GM20431 (cell line): ENCODE measurements around the gene ZBTB5.
"Not testable (repeated sequence)": the region's sequence is repeated elsewhere in the genome, so short reads cannot be mapped to it uniquely, and the experiment has no call there.

Experiments
- in situ Hi-C: fragments of 300-500 bp; cut with MseI, MboI; formaldehyde crosslinking; loops from one replicate; pipeline ENCODE4 v1.15.0; 2020; ENCODE audit warnings: low sequenced_read_pairs; ENCODE audit not compliant: unreplicated experiment

The ZBTB5 gene

DNA sequence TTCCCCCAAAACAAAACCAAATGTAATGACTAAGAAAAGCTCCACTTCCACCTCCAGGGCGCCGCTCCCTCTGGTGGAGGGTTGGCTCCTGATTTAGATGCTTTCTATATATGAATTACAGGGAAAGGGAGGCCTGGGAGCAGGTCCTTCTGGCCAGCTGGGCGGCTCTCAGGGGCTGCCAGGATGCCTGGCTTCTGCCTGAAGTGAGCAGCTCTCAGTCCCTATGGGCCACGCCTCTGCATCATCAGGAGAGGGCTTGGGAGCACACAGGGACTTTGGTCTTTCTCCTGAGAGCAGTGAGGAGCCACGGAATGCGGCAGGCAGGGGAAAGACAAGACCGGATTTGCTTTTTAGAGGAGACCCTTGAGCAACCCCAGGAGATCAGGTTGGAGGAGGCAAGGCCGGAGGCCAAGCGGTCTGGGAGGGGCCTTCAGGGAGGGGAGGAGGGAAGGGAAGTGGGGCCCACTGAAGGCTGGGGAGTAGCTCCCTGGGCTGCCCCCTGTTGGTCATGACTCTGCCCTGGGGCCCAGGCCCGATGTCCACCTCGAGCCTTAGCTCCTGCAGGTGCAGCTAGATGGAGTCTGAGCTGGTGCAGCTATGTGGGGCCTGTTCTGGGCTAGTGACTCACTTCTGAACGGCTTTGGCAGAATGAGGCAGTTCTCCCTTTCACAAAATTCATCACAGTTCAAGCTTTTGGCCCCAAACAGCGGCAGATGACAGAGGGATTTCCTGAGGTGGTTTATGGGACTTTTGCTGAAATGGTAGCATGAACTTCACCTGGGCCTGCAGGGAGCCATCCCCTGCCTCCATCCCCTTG is 54.1 kb downstream of the ZBTB5 start:
- in situ Hi-C loops, result no loop called here

GRCh38 chr9:37410354-37410861 is 54.8 kb downstream of the ZBTB5 start:
- in situ Hi-C loops, result no loop called here

- in situ Hi-C loops, result no loop called here
Measured at GRCh38 chr9:37408933-37409710, 56.1 kb downstream of the ZBTB5 start.

DNA sequence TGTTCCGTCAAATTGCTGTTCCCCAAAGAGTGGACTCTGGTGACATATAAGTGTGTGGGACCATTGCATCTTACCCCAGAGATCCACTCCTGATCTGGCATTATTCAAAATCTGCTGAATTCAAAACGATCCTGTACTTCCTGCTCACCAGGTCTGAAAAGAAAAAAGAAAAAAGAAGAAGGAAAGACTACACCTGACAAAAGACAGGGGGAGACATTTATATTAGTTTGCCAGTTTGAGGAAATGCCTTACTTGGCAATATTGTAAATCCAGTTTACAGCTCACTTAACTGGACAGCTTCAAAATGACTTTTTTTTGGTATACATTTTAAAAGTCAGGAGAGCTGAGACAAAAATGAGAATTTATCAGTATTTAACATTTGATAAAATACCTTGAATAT is 57.8 kb downstream of the ZBTB5 start:
- in situ Hi-C loops, result no loop called here

DNA sequence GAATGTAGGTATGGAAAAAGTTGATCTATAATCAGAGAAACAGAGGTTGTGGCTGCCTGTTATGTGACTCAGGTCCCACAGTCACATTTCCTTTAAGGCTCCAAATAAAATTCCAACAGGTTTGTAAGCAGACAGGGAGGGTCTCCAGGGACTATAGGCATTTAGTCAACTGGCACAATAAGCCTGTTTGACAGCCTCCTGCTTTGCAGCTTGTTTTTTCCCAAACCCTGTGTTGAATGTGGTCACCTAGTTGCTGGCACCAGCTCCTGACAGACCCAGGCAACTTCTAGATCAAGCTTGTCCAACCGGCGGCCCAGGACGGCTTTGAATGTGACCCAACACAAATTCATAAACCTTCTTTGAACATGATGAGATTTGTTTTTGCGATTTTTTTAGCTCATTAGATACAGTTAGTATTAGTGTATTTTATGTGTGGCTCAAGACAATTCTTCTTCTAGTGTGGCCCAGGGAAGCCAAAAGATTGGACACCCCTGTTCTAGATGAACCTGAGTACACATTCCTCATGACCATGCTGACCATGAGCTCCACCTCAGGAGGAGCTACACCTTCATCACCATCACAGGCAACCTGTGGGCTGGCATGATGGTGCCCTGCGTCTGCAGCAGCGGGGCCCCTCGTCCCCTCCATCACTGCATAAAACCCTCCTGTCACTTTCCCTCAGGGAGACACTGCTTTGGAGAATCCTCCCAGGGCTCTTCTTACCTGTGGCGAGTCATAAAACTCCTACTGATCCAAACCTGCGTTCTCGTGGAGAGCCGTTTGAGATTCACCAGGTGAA is 58.4 kb downstream of the ZBTB5 start:
- in situ Hi-C loops, result no loop called here

- in situ Hi-C loops, result no loop called here
Measured at GRCh38 chr9:37405764-37406380, 59.4 kb downstream of the ZBTB5 start.

DNA sequence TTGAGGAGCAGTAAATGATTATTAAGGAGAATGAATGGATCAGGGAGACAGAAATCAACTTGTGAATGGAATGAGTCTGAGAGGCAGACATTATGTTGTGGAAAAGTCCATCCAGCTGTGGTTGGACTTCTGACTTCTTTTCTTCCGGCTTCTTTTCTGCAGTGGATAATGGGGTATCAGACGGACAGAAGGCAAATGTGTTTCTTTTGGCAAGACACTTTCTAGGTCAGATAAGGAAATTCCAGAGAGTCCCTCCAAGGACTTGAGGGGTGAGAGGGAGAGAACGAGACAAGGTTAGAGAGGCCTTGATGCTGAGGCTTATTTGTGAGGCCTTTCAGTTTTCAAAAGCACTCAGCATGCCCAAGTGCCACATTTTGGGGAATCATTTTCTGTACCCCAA is 59.9 kb downstream of the ZBTB5 start:
- in situ Hi-C loops, result no loop called here

- in situ Hi-C loops, result no loop called here
Measured at GRCh38 chr9:37404590-37404989, 60.7 kb downstream of the ZBTB5 start.

DNA sequence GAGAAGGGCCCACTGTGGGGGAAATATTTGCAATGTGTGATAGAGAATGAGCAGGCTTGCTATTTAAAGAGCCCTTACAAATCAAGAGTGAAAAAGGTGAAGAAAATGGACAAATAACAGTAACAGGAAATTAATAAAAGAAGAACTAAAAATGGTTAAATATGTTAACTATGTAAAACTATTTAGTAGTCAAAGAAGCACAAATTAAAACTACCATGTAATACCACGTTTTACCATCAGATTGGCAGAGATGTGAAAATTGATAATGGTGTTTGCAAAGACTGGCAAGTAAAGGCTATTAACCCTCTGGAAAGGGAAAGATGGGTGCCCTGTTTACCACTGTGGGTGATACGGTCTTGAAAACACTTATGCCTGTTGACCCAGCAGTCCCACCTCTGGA is 65.9 kb downstream of the ZBTB5 start:
- in situ Hi-C loops, result no loop called here

- in situ Hi-C loops, result no loop called here
Measured at GRCh38 chr9:37398464-37399025, 66.7 kb downstream of the ZBTB5 start.

GRCh38 chr9:37397948-37398347 is 67.3 kb downstream of the ZBTB5 start:
- in situ Hi-C loops, result not testable (repeated sequence)

DNA sequence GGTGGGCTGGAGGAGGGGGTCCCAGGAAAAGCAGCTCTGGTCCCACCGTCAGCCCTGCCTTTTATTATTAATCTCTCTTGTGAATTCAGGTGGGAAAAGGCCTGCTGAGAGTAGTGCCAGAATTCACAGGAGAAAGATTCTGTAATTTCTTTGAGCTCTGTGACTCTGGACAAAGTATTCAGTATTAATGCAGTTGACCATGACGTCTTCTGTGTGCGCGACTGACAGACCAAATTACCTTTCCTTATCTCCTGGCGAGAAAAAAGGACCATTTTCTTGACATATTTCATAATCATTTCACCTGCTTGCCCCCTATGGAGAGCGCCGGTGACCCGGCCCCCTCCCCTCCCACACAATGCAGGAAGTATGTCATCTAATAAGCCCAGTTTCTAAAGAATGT is 69.6 kb downstream of the ZBTB5 start:
- in situ Hi-C loops, result no loop called here

GRCh38 chr9:37395229-37395628 is 70.0 kb downstream of the ZBTB5 start:
- in situ Hi-C loops, result no loop called here

DNA sequence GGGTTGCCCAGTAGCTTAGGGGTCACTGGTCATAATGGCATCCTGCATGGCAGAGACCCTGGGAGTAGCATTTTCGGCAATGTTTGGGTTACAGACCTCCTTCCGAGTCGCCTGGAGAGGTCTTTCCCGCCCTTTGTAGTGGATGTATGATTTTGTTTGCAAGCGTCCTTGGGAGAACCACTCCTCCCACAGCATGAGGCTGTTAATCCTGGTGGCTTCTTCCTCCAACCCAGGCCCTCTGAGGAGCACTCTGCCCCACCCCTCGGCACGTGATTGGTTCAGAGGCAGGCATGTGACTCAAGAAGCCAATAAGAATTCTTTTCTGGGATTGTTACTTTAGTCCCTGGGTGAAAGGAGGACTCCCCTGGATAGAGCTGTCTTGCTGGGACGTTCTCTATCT is 73.0 kb downstream of the ZBTB5 start:
- in situ Hi-C loops, result no loop called here

GRCh38 chr9:37390759-37391158 is 74.5 kb downstream of the ZBTB5 start:
- in situ Hi-C loops, result no loop called here
